Neural cell (in vitro differentiated cells): ENCODE measurements around the gene ANO1.

ENCODE experiments used
- EZH2 ChIP-seq: fragments of 200-600, 300-800 bp; shearing (Covaris generic), sonication (generic); IDR thresholded peaks from 2 replicates; pipeline ENCODE4 v1.6.1; 2014; ENCODE audit warnings: antibody characterized with exemption, low read length, borderline replicate concordance, mild to moderate bottlenecking; ENCODE audit not compliant: insufficient read depth, poor library complexity, severe bottlenecking
- TF ChIP-seq, protein P1 (sequence below): fragments of 450-650 bp; IDR thresholded peaks from 2 replicates; pipeline ENCODE4 v1.5.1; 2014; ENCODE audit warnings: antibody characterized with exemption, mild to moderate bottlenecking, moderate library complexity; ENCODE audit not compliant: poor library complexity, severe bottlenecking

DNA sequence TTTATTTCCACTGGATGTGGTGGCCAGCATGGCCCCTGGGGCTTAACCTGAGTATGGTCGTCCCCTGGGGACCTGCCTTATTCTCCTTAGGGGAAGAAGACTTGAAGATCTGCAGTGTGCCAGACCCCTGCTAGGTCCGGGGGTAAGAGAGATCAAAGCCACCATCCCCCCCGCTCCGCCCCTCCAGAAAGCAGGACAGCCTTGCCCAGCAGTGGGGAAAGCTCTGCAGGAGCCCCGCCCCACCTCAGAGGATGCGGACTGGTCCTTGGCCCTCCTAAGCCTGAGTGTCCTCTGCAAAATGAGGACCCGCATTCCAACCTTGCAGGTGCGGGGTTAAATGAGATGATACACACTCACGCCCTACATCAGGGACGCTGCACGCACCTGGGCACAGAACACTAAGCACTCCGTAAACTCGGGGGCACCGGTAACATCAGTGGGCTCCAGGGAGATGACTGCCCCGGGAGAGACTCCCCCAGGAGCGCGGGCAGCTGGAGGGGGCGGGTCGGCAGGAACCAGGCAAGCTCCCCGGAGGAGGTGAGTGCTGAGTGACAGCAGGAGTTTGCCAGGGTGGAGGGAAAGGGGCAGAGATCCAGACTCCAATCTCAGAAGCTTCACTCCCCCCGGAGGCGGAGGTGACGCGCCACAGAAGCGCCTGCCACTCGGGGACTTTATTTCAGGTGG lies 564 bp upstream of the ANO1 start:
- TF ChIP-seq, protein P1, sequence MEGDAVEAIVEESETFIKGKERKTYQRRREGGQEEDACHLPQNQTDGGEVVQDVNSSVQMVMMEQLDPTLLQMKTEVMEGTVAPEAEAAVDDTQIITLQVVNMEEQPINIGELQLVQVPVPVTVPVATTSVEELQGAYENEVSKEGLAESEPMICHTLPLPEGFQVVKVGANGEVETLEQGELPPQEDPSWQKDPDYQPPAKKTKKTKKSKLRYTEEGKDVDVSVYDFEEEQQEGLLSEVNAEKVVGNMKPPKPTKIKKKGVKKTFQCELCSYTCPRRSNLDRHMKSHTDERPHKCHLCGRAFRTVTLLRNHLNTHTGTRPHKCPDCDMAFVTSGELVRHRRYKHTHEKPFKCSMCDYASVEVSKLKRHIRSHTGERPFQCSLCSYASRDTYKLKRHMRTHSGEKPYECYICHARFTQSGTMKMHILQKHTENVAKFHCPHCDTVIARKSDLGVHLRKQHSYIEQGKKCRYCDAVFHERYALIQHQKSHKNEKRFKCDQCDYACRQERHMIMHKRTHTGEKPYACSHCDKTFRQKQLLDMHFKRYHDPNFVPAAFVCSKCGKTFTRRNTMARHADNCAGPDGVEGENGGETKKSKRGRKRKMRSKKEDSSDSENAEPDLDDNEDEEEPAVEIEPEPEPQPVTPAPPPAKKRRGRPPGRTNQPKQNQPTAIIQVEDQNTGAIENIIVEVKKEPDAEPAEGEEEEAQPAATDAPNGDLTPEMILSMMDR: no peak
- no peak for TF ChIP-seq EZH2
